Measurements from ENCODE around the gene EVI2B.
"Not testable (repeated sequence)": the region's sequence is repeated elsewhere in the genome, so short reads cannot be mapped to it uniquely, and the experiment has no call there.

Gene EVI2B

GRCh38 chr17:31309556-31309955 lies 4.3 kb downstream of the EVI2B start:
- DNase-seq, result no peak

- DNase-seq, result no peak
Measured at GRCh38 chr17:31308372-31309334, 5.2 kb downstream of the EVI2B start.

GRCh38 chr17:31307640-31308039 lies 6.2 kb downstream of the EVI2B start:
- no peak for DNase-seq

- DNase-seq, result no peak
Measured at GRCh38 chr17:31299624-31300023, 14.2 kb downstream of the EVI2B start.

- no peak for DNase-seq
Measured at GRCh38 chr17:31297090-31297489, 16.8 kb downstream of the EVI2B start, which contains the start of gene OMG. Gene OMG (minus strand): TSS chr17:31297239. CDS start chr17:31296331, 908 bp downstream.

GRCh38 chr17:31296142-31296541 lies 17.7 kb downstream of the EVI2B start:
- DNase-seq, result no peak

GRCh38 chr17:31295489-31295871 lies 18.4 kb downstream of the EVI2B start:
- DNase-seq, result no peak

GRCh38 chr17:31294820-31295488 lies 18.9 kb downstream of the EVI2B start:
- DNase-seq, result no peak

- no peak for DNase-seq
Measured at GRCh38 chr17:31294231-31294630, 19.6 kb downstream of the EVI2B start.

GRCh38 chr17:31293581-31293980 lies 20.3 kb downstream of the EVI2B start:
- DNase-seq, result no peak

GRCh38 chr17:31291820-31292219 lies 22.0 kb downstream of the EVI2B start:
- DNase-seq, result no peak

GRCh38 chr17:31289790-31290189 lies 24.1 kb downstream of the EVI2B start:
- DNase-seq, result no peak

GRCh38 chr17:31287932-31288331 lies 25.9 kb downstream of the EVI2B start:
- DNase-seq, result not testable (repeated sequence)

GRCh38 chr17:31286587-31286986 lies 27.3 kb downstream of the EVI2B start:
- DNase-seq, result no peak

GRCh38 chr17:31283841-31284240 lies 30.0 kb downstream of the EVI2B start:
- no peak for DNase-seq

- no peak for DNase-seq
Measured at GRCh38 chr17:31281061-31281460, 32.8 kb downstream of the EVI2B start.

- no peak for DNase-seq
Measured at GRCh38 chr17:31279401-31279800, 34.5 kb downstream of the EVI2B start.

GRCh38 chr17:31275116-31275515 lies 38.7 kb downstream of the EVI2B start:
- DNase-seq, result no peak

- DNase-seq, result no peak
Measured at GRCh38 chr17:31274252-31274651, 39.6 kb downstream of the EVI2B start.

GRCh38 chr17:31273516-31273915 lies 40.3 kb downstream of the EVI2B start:
- DNase-seq, result no peak

- no peak for DNase-seq
Measured at GRCh38 chr17:31272803-31273202, 41.1 kb downstream of the EVI2B start.

GRCh38 chr17:31272236-31272635 lies 41.6 kb downstream of the EVI2B start:
- no peak for DNase-seq

GRCh38 chr17:31269578-31269983 lies 44.3 kb downstream of the EVI2B start:
- DNase-seq, result no peak

GRCh38 chr17:31269036-31269577 lies 44.7 kb downstream of the EVI2B start:
- DNase-seq, result no peak
